Immature natural killer cell (primary cell): Measurements from ENCODE around the gene PMPCA. TPM values are rescaled to one million over a fixed set of nuclear protein-coding genes. Genes with fewer than 3 reads are reported as not detected.

Experiments
- DNase-seq, 3 donors: peaks; one replicate each; pipeline ENCODE4 v3.0.0; 2022; ENCODE audit warnings: mixed read lengths in 1 of 3
- H3K27ac Mint-ChIP-seq, 6 donors: one replicate each; pipeline ENCODE4 v1.8.0; 2020; ENCODE audit warnings: mixed read lengths in 6 of 6, mild to moderate bottlenecking in 5 of 6, inconsistent platforms in 4 of 6, moderate library complexity in 3 of 6
- H3K27me3 Mint-ChIP-seq, 3 donors: one replicate each; pipeline ENCODE4 v1.8.0; 2020 to 2021; ENCODE audit warnings: low read depth in 3 of 3, mild to moderate bottlenecking in 3 of 3, mixed read lengths in 3 of 3, moderate library complexity in 3 of 3, inconsistent platforms in 1 of 3
- H3K36me3 Mint-ChIP-seq, 3 donors: one replicate each; pipeline ENCODE4 v1.8.0; 2020; ENCODE audit warnings: mixed read lengths in 3 of 3, inconsistent platforms in 2 of 3, mild to moderate bottlenecking in 2 of 3
- H3K4me1 Mint-ChIP-seq, 2 donors: one replicate each; pipeline ENCODE4 v1.8.0; 2020; ENCODE audit warnings: inconsistent platforms in 2 of 2, mild to moderate bottlenecking in 2 of 2, mixed read lengths in 2 of 2, moderate library complexity in 1 of 2
- H3K4me3 Mint-ChIP-seq, 5 donors: one replicate each; pipeline ENCODE4 v1.8.0; 2020; ENCODE audit warnings: mild to moderate bottlenecking in 5 of 5, mixed read lengths in 5 of 5, inconsistent platforms in 3 of 5, moderate library complexity in 3 of 5
- H3K9me3 Mint-ChIP-seq, 6 donors: one replicate each; pipeline ENCODE4 v1.8.0; 2020; ENCODE audit warnings: mild to moderate bottlenecking in 6 of 6, mixed read lengths in 6 of 6, inconsistent platforms in 4 of 6, moderate library complexity in 3 of 6
- polyA plus RNA-seq, 3 donors: library from polyadenylated mRNA; unstranded; fragments of 300-500 nt; fragmentation: Illumina TruSeq; gene quantifications; one replicate each; pipeline ENCODE4 v1.2.3, GENCODE V29; 2021

PMPCA gene
- polyA plus RNA-seq, 3 donors from 2014 or later, result 34.5 to 43.5 (median 42.6) TPM

DNA sequence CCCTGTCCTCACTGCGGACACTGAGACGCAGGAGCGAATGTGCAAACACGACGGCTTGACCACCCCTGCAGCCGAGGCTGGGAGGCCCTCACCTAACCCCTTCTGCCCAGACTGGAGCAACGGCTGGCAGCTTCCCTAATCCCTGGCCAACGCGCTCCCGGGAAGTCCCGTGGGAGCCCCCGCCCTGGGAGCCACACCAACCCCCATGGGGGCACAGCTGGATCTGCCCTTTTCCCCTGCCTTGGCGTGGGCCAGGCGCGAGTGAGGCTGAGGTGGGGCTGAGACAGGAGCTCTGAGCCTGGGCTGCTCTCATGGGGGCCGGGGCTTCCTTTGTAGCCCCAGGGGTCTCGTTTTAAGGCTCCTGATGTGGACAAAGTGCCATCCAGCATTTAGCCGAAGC is 42.3 kb upstream of the PMPCA start:
- Mint-ChIP-seq H3K36me3 (peaks cover 0 to 4% (median 0%) of the 10 kb centered on the region in 3 donors), H3K27ac (no peak overlapping the region), H3K4me3 (no peak overlapping the region), H3K27me3 (peaks cover 1 to 4% (median 2%) of the 10 kb centered on the region in 3 donors), H3K4me1 (no peaks in the 10 kb centered on the region), H3K9me3 (no peaks in the 10 kb centered on the region)
- no peak for DNase-seq

DNA sequence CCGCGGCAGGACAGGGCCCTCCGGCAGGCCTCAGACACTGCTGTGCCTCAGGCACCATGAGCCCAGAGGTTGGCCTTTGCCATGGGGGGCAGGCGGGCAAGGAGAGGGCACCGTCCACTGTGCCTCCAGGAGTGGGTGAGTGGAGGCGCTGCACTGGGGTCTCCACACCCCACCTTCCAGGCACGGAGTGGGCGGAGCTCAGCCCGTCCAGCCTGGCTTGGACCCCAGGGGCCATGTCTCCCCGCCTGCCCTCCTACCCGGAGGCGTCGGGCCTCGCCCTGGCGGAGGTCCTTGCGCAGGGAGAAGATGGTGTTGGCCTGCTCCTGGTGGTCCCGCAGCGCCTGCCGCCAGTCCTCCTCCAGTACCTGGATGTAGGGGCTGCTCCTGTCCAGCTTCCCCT is 40.4 kb upstream of the PMPCA start:
- H3K4me3 Mint-ChIP-seq, result no peak overlapping the region

DNA sequence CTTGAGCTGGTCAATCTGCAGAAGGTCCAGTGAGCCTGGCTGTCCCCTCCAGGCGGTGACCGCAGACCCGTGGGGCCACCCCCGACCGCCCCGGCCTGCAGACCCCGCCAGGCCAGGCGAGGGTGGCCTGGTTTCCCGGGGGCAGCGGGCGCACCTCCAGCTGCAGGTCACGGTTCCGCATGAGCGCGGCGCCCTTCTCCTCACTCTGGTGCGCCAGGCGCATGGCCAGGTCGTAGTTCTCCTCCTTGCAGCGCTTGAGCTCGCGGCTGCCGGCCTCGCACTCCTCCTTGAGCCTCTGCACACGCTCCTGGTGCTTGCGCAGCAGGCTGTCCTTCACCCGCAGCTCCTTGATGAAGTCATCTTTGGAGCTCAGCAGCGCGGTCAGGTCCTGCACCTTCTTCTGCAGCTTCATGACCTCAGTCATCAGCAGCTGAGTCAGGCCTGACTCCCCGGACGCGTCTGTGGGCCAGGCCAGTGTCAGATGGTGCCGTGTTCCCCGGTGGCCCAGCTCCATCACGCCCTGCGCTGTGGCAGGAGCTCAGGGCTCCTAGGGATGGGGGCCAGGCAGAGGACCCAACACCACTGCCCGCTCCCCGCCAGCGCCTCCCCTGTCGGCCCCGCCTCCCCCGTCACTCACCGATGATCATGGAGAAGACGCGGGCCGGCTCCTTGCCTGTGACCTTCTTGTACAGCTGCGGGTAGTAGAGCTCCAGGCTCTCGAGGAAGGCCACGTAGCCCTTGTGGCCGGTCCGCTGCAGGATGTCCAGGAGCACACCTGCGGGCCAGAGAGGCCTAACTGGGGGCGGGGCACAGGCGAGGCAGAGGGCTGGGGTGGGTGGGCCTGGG is 39.5 kb upstream of the PMPCA start:
- peaks cover 0 to 4% (median 0%) of the 10 kb centered on the region in 3 donors for H3K36me3 Mint-ChIP-seq
- H3K27ac Mint-ChIP-seq, result no peak overlapping the region
- no peaks in the 10 kb centered on the region for H3K9me3 Mint-ChIP-seq
- H3K27me3 Mint-ChIP-seq, result peaks cover 0 to 4% (median 2%) of the 10 kb centered on the region in 3 donors
- no peaks in the 10 kb centered on the region for H3K4me1 Mint-ChIP-seq
- DNase-seq, result no peak
- no peak overlapping the region for H3K4me3 Mint-ChIP-seq

More for the DNA sequence above, 40.4 kb upstream of the PMPCA start:
- peaks cover 0 to 4% (median 0%) of the 10 kb centered on the region in 3 donors for H3K36me3 Mint-ChIP-seq
- no peak for DNase-seq
- no peaks in the 10 kb centered on the region for H3K4me1 Mint-ChIP-seq
- peaks cover 0 to 2% (median 2%) of the 10 kb centered on the region in 3 donors for H3K27me3 Mint-ChIP-seq
- H3K27ac Mint-ChIP-seq, result no peak overlapping the region
- H3K9me3 Mint-ChIP-seq, result no peaks in the 10 kb centered on the region

DNA sequence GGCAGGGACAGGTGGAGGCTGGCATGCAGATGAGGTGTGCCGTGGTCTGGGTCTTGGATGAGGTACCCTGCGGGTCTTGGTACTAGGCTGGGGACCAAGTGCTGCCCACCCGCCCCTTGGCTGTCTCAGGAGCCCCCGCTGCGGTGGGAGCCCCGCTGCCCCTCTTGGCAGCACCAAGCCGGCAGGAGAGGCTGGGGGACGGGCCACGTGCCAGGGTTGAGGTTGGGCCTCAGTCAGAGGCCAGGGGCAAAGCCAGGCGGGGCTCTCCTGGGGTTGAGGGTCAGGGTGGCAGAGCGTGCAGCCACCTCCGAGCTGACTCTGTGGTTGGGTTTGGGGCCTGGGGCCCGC is 39.0 kb upstream of the PMPCA start:
- Mint-ChIP-seq H3K27me3 (peaks cover 0 to 4% (median 2%) of the 10 kb centered on the region in 3 donors), H3K4me1 (no peaks in the 10 kb centered on the region), H3K9me3 (no peaks in the 10 kb centered on the region), H3K27ac (no peak overlapping the region), H3K36me3 (peaks cover 0 to 4% (median 0%) of the 10 kb centered on the region in 3 donors), H3K4me3 (no peak overlapping the region)
- no peak for DNase-seq

DNA sequence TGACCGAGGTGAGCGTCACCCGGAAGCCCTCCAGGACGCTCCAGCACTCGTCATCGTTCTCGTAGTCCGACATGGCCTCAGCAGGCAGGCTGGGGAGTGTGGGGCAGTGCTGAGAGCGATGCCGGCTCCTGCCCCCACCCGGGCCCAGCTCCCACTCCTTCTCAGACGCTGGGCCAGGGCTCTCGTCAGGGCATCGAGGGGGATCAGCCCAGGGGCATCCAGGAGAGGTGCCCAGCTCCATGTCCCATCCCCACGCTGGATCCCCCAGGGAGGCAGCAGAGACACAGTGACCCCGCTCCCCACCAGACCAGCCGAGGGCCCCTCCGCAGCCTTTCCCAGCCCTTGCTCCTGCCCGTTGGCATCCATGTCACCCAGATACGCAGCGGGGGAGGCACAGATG is 38.5 kb upstream of the PMPCA start:
- Mint-ChIP-seq H3K27me3 (peaks cover 0 to 6% (median 2%) of the 10 kb centered on the region in 3 donors), H3K4me3 (no peak overlapping the region), H3K9me3 (no peaks in the 10 kb centered on the region), H3K36me3 (peaks cover 0 to 4% (median 0%) of the 10 kb centered on the region in 3 donors), H3K4me1 (no peaks in the 10 kb centered on the region), H3K27ac (no peak overlapping the region)
- DNase-seq, result no peak

DNA sequence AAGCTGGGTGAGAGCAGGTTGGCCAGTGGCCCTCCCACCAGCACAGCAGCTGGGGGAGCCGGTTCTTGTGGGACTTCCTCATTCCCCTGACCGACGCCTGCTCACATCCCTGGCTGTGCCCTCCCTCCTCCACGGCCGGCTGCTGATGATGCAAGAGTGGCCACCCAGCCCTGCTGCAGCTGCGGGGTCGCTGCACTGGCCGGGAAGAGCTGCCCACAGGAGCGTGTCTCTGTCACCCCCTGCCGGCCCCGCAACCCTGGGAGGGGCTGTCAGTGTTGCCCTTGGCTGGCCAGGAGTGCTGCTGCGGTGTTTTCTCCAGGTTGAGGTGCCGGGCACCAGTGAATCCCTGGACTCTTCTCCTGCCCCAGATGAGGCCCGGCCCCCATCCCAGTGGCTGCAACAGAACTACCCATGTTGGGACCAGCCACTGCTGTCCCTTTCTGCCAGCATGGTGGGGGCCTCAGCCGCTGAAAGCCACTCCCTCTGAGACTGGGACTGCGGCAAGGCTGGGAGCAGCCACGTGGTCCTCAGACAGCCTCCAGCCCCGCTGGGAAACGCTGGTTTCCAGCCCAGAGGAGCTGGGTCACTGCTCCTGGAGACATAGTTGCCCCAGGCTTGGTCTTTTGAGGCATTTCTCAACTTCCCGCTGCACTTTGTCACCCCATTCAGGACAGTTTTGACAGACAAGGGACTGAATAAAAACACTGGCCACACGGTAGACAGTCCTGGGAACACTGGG is 37.7 kb upstream of the PMPCA start:
- peaks cover 0 to 4% (median 0%) of the 10 kb centered on the region in 3 donors for H3K36me3 Mint-ChIP-seq
- DNase-seq, result no peak
- H3K4me1 Mint-ChIP-seq, result no peaks in the 10 kb centered on the region
- peaks cover 0 to 6% (median 2%) of the 10 kb centered on the region in 3 donors for H3K27me3 Mint-ChIP-seq
- H3K9me3 Mint-ChIP-seq, result no peaks in the 10 kb centered on the region
- peak overlapping the region in 2 of 5 donors; percentile 57 to 64 for H3K4me3 Mint-ChIP-seq
- H3K27ac Mint-ChIP-seq, result no peak overlapping the region

DNA sequence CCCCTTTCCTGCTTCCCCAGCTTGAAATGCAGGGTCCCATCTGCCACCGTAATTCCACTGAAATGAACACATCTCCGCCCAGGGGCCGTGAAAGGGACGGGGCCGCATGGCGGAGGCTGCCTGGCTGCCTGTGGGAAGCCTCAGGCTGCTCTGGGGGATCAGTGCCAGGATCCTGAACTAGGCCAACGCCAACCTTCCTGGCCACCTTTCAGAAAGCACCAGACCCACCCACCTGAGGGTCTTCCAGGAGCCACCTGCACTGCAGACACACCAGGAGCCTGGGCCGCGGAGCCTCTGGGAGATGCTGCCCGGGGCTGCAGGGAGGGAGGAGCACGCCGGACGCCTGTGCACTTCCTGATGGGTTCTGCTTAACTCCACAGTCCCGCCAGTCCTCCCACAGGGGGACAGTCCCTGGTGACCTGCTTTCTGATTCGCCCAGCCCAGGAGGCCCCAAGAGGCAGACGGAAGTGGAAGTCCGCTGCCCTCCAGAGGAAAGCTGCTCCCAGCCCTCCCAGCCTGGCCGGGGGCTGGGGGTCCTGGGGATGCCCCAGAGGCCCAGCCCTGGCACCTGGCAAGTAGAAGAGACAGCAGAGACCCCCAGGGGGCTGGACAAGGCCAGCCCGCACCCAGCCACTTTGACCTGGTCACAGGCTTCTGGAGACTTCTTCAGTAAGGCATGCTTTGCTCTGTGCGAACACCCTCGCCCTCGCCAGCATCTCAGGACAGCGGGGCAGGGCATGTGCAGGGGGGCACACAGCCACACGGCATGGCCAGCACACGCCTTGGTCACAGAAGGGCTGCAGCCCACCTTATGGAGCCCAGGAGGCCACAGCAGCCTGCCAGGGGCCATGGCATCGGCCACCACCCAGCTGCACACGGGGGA is 36.9 kb upstream of the PMPCA start, which contains the start of gene CARD9:
Gene CARD9, minus strand, starts transcription at position 370 of the 883 bp plus-strand sequence. CDS start 1,591 bp downstream, outside the sequence.
- peak within 1 kb of the TSS in 2 of 5 donors; percentile 57 to 64 for H3K4me3 Mint-ChIP-seq
- peaks cover 0 to 6% (median 2%) of the 10 kb centered on the region in 3 donors for H3K27me3 Mint-ChIP-seq
- peaks cover 0 to 4% (median 0%) of the 10 kb centered on the region in 3 donors for H3K36me3 Mint-ChIP-seq
- no peaks in the 10 kb centered on the region for H3K4me1 Mint-ChIP-seq
- no peaks in the 10 kb centered on the region for H3K9me3 Mint-ChIP-seq
- H3K27ac Mint-ChIP-seq, result no peak within 1 kb of the TSS
- DNase-seq, result no peak

DNA sequence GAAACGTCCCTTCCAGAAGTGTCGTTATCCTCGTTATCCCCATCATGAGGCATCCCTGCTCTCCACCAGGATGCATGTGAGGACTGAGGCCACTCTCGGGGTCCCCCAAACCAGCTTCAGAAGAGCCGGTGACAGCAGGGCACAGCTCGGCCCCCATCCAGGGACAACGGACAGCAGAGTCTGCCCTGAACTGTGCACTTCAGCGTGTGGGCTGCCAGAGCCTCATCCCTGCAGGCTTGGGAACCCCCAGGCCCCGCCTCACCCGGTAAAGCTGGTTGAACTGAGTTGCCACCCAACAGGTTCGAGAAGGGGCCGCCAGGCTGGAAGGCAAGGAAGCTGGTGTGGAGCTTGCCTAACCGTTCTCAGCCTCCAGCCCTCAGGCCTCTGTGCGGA is 36.3 kb upstream of the PMPCA start:
- no peak overlapping the region for H3K4me3 Mint-ChIP-seq
- no peaks in the 10 kb centered on the region for H3K9me3 Mint-ChIP-seq
- peaks cover 0 to 2% (median 0%) of the 10 kb centered on the region in 3 donors for H3K36me3 Mint-ChIP-seq
- DNase-seq, result no peak
- H3K27me3 Mint-ChIP-seq, result peaks cover 0 to 6% (median 2%) of the 10 kb centered on the region in 3 donors
- no peaks in the 10 kb centered on the region for H3K4me1 Mint-ChIP-seq
- no peak overlapping the region for H3K27ac Mint-ChIP-seq

DNA sequence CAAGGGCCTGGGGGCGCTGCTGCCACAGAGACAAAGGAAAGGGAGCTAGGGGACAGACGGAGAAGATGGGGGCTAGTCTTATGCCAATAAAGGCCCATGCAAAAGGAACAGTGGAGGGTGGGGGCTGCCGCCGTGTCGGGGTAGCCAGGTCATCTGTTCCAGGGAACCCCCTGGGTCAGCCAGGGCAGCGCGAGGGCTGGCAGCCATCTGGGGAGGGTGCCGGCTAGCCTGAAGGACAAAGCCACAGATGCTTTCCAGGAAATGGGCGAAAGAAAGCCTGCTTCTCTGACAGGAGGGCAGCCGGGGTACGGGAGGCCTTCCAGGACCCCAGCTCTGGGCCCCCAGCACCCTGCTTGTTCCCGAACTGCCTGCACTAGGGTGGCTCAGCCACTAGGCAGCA is 35.4 kb upstream of the PMPCA start:
- no peak overlapping the region for H3K4me3 Mint-ChIP-seq
- H3K27ac Mint-ChIP-seq, result no peak overlapping the region
- peaks cover 0 to 6% (median 2%) of the 10 kb centered on the region in 3 donors for H3K27me3 Mint-ChIP-seq
- no peaks in the 10 kb centered on the region for H3K4me1 Mint-ChIP-seq
- no peaks in the 10 kb centered on the region for H3K36me3 Mint-ChIP-seq
- no peaks in the 10 kb centered on the region for H3K9me3 Mint-ChIP-seq
- no peak for DNase-seq

DNA sequence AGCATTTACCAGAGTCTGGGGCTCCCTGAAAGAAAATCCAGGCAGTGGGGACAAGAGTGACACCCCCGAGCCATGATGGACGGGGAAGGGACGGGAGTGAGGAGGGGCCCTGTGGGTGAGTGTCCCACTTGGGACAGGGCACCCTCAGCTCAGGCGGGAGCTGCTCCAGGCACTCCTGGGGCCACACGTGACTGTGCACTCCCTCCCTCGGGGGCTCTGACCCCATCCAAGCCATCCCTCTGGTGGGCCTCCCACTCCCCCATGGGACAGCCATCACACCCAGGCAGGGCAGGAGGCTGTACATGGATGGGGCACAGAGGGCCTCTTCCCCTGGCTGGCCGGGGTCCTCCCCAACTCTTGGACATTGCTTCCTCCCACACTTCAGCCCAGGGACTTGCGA is 34.0 kb upstream of the PMPCA start:
- Mint-ChIP-seq H3K9me3 (no peaks in the 10 kb centered on the region), H3K27me3 (peaks cover 0 to 6% (median 2%) of the 10 kb centered on the region in 3 donors), H3K27ac (no peak overlapping the region), H3K36me3 (no peaks in the 10 kb centered on the region), H3K4me3 (no peak overlapping the region), H3K4me1 (no peaks in the 10 kb centered on the region)
- no peak for DNase-seq

DNA sequence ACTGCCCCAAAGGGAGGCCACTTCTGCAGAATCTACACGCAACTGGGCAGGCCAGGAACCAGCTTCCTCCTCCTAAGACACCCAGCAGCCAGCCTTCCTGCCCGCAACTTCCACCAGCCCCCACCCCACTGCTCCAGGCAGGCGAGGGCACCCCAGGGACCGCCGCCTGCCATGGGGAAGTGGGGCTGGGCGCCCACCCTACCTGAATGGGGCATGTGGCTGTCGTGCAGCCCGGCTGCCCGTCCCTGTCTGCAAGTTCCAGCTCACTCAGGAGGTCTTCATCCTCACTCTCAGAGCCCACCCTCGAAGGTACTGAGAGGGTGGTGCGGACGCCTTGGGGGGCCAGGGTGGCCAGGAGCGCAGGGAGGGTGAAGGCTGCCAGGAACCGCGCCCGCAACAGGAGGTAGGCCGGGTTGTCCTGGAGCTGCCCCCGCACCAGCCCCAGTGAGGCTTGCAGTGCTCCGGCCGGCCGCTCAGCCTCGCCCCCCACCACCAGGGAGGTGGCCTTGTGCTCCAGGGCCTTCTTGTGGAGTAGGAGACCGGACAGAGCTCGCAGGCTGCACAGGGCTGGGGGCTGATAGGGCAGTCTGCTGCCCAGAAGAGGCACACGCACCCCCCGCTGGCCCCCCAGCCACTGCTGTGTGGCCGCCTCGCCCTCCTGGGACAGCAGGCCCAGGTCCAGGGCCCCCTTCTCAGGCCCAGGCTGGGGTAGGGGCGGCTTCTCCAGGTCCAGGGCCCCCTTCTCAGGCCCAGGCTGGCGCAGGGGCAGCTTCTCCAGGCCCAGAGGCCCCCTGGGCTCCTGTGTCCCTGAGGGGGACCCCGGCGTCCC is 32.9 kb upstream of the PMPCA start:
- Mint-ChIP-seq H3K4me3 (no peak overlapping the region), H3K36me3 (peaks cover 0 to 2% (median 0%) of the 10 kb centered on the region in 3 donors), H3K9me3 (no peaks in the 10 kb centered on the region), H3K4me1 (no peaks in the 10 kb centered on the region), H3K27ac (no peak overlapping the region), H3K27me3 (peaks cover 0 to 6% (median 2%) of the 10 kb centered on the region in 3 donors)
- no peak for DNase-seq

DNA sequence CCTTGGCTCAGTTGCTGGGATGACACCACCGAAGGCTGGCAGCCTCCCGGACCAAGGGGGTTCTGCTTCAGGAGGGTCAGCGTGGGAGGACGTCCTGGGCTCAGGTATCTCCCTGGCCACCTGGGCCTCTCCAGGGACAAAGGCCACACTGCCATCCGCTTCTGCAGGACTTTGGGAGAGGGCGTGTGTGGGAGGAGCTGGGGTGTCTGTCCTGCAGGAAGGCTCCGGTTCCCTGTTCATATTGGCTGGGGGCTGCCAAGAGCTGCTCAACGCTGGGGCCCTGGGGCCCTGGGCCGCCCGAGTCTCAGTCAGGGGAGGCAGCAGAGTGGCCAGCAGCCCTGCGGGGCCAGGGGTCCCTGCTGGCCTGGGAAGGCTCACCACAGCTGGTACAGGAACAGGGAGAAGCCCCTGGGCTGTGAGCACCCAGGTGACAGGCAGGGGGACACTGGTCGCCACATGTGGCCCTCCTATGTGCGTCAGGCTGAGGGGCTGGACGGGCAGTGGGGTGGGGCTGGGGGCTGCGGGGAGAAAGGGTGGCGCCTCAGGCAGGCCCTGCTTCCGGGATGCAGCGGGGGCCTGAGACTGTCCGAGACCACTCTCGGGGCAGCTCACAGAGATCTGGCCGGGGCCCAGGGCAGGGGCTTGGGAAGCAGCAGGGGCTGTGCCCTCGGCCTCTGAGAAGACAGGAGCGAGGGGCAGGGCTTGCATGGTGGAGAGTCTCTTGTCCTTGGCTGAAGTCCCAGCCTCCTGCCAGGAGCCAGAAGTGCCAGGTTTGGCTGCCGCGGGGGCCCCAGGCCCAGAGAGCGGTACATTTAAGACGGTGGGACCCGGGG is 32.1 kb upstream of the PMPCA start:
- H3K4me3 Mint-ChIP-seq, result no peak overlapping the region
- H3K4me1 Mint-ChIP-seq, result no peaks in the 10 kb centered on the region
- peaks cover 0 to 4% (median 0%) of the 10 kb centered on the region in 3 donors for H3K36me3 Mint-ChIP-seq
- DNase-seq, result no peak
- H3K27me3 Mint-ChIP-seq, result peaks cover 0 to 4% (median 0%) of the 10 kb centered on the region in 3 donors
- H3K27ac Mint-ChIP-seq, result no peak overlapping the region
- no peaks in the 10 kb centered on the region for H3K9me3 Mint-ChIP-seq
